HUDEP-2 (cell line): ENCODE measurements around the gene VPS41.

ENCODE experiments used
- DNase-seq, 76 experiments: peaks; one replicate each; lab custom pipeline; 2025; ENCODE audit not compliant: unreplicated experiment in 76 of 76; lab: John Stamatoyannopoulos, UW

Gene VPS41

GRCh38 chr7:38677981-38678697, 230.9 kb downstream of the VPS41 start:
- no peak for DNase-seq

DNA sequence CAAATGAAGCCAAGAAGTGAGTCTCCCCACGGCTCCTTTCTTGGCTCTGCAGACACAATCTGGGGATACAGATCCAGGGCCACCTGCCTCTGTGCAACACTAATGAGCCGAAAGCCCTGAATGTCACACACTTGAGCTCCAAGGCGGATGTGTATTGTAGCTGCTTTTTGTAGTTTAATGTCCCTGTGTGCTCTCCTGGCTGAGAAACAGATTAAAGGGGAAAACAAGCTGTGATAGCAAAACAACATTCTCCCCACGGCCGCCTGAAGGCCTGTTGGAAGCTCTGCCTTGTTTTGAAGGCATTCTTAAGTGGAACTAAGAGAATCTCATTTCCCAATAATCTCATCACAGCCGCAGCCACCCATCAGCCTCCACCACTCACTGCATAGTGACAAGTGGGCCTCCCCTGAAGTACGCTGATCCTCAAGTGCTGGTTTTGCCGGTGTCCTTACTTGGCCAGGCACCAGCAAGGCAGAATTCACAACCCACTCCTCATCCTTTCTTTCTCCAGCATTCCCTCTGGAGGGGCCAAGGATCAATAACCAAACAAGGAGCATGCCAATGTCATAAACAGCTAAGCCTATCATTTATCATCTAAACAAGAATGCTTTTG, 233.4 kb downstream of the VPS41 start:
- no peak for DNase-seq

- DNase-seq = no peak
Measured at GRCh38 chr7:38674513-38674912, 234.5 kb downstream of the VPS41 start.

DNA sequence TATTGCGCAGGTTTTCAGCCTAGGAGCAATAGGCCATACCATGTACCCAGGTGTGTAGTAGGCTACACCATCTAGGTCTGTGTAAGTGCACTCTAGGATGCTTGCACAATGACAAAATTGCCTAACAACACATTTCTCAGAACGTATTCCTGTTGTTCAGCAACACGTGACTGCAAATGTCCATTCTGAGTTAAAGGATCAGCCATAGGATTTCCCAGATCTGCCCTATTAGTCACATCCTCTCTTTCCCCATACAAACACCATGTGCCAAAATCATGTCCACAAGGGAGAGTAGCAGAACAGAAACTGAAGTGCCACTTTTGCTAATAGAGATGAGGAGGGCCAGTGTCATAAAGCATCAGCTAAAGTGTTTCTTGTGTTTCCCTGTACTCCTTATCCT, 235.2 kb downstream of the VPS41 start:
- no peak for DNase-seq
